SIG-M5 treated with dmso at 0.1 percent for 504 hours (cell line): ENCODE data around the gene NPRL2.
"Not testable (repeated sequence)": the region's sequence is repeated elsewhere in the genome, so short reads cannot be mapped to it uniquely, and the experiment has no call there.

ENCODE experiments used
- DNase-seq: peaks from one replicate; lab custom pipeline; 2025; ENCODE audit not compliant: unreplicated experiment; lab: John Stamatoyannopoulos, UW

The NPRL2 gene

DNA sequence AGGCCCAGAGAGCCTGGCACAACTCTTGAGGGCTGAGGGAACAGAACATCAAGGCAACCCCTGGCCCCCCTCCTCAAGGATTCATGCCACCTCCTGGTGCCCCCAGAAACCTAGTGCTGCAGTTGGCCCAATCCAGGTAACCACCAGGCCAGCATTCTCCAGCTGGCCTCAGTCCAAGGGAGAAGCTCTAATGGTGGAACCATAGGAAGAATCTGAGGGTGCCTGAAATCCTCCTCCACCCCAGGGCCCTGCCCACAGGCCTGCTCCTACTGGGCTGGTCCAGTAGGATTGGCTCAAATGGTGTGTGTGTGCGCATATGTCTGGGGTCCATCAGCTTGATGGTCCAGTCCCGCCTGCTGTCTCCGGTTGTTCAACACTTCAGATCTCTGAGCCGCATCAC lies 35.8 kb downstream of the NPRL2 start:
- no peak for DNase-seq

DNA sequence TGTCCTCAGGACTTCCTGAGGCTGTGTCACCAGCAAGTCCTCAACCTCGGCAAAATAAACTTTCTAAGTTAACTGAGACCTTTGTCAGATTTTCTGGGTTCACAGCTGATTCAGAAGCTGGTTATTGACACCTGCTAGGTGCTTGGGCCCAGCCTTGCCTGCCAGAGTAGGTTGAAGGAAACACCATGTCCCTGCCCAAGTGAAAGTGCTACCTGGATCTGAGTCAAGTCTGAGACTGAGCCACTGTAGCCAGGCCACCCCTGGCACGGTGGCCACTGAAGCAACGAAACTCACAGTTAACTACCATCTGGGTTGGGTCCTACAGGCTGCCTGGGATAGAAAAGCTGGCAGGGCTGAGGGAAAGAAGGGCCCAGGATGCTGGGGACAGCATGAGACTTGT lies 36.2 kb downstream of the NPRL2 start:
- no peak for DNase-seq

DNA sequence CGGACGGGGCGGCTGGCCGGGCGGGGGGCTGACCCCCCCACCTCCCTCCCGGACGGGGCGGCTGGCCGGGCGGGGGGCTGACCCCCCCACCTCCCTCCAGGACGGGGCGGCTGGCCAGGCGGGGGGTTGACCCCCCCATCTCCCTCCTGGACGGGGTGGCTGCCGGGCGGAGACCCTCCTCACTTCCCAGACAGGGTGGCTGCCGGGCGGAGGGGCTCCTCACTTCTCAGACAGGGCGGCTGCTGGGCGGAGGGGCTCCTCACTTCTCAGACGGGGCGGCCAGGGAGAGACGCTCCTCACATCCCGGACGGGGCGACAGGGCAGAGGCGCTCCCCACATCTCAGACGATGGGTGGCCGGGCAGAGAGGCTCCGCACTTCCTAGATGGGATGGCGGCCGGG lies 38.5 kb downstream of the NPRL2 start:
- DNase-seq: not testable (repeated sequence)

DNA sequence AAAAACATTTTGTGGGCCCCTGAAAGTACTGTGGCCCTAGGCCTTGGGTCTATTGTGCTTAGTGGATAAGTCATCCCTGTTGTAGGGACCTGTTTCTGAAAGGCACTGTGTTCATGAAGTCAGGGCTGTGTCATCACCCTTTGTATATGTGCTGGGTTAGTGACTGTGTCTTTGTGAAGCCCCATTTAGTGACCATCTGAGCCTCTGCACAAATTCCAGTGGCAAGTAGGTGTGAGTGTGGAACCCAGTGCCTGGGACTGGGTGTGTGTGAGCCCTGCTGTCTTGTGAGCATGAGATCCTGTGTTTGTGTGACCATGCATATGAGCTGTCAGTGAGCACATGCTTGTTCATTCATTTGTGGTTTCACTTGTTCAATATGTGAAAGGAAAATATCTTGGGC lies 46.0 kb downstream of the NPRL2 start:
- DNase-seq: no peak

DNA sequence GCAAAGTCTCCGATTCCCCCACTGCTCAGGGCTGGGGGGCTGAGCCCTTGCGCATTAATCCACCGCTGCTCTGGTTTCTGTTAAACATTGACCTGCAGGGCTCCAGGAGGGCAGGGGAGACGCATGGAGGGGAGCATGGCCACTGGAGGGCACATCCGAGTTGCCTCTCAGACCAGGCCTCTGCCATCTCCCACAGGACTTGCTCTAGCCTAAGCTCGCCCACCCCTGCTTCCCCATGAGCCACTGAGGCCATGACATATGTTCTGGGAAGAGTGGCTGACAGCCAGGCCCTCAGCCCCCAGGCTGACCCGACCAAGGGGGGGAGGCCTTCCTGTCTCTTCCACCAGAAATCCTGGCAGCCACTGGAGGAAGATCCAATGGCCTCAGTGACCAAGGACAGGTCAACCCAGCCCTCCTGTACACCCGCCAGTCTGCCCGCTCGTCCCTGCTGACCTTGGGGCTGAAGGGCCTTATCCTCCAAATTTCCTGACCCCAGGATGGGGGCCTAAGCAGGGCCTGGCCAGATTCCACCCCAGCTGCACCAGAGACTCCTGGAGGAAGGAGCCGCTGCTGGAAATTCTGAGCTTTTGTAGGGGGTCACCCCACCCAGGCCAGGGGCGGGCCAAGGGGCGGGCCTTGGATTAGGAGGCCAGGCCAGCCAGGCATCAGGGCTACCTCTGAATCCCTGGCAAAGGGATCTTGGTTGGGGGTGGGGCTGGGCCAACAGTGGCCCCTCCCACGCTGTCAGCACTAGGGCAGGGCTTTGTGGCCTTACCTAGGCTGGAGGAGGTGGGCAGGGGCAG lies 47.4 kb downstream of the NPRL2 start, which contains the start of gene HYAL1:
HYAL1 (minus strand) TSS at position 562 of the 803 bp plus-strand sequence. CDS start 618 bp downstream, outside the sequence.
- no peak for DNase-seq

DNA sequence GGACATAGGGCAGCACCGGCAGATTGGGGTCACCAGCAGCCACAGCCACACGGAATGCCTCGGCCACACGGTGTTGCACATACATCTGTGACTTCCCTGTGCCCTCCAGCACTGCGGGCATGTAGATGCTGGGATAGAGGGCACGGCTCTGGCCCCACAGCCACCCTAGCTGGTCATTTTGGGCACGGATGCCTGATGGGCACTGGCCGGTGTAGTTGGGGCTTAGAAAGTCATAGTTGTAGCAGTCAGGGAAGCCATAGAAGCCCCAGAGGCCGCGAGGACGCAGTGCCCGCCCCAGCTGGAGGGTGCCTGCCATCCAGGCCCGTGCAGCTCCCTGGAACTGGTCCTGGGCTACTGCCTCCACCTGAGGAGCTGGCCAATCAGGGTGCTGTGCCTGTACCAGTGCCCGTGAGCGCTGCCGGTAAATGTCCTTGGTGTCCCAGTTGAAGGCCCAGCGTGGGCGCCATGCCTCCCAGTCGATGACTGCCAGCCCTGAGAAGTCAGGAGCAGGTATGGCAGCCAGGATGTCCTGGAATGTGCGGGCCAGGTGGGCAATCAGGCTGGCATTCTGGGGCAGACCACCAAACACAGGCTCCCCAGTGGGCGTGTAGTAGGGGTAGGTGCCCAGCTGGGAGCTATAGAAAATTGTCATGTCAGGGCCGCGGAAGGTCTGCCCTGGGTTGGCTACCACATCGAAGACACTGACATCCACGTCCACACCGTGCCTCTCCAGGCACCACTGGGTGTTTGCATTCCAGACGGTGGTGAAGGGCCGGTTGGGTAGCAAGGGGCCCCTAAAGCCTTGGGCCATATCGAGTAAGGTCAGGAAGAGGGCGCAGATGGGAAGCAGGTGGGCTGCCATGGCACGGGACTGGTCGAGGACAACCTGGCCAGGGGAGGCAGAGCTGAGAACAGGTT lies 48.2 kb downstream of the NPRL2 start:
- DNase-seq: no peak

DNA sequence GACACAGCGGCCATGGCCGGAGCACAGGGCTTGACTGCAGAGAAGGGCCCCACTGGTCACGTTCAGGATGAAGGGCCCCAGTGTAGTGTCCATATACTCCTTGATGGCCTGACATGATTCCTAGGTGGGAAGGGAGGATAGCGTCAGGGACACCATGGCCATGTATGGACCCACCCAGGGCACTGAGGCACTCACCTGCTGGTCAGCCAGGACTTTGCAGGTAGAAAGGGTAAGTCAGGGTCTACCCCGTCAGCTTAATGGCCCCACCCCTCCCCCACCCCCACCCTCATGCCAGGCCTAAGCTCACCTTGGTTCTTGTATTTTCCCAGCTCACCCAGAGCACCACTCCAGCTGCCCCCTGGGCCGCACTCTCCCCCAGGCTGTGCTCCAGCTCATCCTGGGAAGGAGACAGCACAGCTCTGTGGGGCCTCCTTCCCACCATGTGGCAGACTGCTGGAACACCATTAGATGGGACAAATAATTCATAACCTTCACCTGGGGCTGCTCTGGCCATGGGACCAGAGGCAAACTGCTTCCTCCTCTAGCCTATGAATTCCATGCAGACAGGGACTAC lies 49.8 kb downstream of the NPRL2 start:
- DNase-seq: no peak

DNA sequence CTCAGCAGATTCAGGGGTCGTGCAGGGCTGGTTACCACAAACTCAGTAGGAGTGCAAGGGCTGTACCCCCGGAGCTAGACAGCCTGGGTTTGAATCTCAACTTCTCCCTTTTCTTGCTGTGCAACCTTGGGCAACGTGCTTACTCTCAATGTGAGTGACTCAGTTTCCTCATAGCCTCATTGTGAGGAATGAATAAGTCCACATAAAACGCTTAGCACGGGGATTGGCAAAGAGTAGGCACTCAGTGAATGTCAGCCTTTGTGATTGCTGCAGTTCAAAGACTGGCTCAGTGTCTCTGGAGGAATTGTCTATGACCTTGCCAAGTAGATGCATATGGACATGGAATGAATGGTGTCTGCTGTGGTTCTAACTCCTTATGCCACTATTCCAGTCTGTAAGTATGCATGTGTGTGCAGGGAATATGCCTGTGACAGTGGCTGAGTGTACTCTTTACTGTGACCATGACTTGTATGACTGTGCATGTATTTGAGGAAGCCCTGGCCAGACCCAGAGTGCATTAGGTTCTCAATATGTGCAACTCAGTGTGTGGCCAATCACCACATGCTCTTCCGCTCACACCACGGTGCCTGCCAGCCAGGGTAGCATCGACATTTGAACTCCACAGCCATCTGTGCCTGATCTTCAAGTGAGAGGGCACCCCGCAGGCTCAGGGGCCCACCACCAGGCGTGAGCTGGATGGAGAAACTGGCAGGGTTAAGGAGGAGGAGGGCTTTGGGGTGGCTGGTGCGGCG lies 50.5 kb downstream of the NPRL2 start:
- DNase-seq: peak; percentile 84

DNA sequence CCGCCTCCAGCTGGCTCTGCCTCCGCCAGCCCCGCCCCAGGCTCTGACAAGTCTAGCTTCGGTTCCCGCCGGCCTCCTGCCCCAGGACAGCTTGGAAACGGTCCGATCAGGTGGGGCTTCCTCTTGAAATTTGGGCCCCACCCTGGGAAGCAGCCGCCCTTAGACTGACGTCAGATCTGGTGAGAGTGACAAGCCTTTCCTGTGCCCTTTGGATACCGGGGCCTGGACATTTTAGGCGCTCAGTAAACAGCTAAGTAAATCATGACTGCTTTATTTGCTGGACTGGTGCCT lies 51.0 kb downstream of the NPRL2 start:
- no peak for DNase-seq

DNA sequence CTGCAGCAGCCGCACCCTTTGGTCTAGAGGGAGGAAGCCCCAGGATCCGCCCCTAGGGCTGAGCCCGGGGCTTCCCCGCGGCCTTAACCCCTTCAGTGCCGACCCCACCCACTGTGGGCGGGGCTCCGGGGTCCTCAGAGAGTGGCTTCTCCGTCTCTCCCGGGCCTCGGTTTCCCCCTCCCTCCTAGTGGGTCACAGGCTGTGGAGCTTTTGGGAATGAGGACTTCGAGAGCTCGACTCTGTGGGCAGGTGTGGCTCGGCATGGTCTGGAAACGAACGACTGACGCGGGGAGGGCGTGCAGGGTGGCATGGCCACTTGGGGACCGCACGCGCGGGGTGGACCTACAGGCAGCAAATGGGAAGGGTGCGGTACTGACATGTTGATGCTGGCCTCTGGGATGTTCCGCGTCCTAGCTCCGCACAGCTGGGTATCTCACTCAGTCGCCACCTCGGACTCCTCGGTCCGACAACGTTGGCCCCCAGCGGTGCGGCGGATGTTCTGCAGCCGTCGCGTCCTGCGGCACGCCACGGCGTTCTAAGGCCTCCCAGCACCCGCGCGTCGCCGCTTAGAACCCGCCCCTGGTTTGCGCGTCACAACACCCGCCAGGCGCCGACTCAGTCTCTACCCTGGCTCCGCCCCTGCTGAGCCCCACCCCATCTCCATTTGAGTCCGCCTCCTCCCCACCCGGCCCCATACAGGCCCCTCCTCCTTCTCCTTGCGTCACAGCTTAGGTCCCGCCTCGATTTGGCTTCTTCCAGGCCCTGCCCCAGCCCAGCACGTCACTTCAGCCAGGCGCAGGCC lies 51.5 kb downstream of the NPRL2 start, which contains the start of the genes HYAL3 and NAA80:
HYAL3 (minus strand) TSS at position 570 of the 802 bp plus-strand sequence. CDS start 3,803 bp downstream, outside the sequence.
NAA80 (minus strand) TSS at position 570 of the 802 bp plus-strand sequence. CDS start 1,942 bp downstream, outside the sequence.
- peak; percentile 99 for DNase-seq

DNA sequence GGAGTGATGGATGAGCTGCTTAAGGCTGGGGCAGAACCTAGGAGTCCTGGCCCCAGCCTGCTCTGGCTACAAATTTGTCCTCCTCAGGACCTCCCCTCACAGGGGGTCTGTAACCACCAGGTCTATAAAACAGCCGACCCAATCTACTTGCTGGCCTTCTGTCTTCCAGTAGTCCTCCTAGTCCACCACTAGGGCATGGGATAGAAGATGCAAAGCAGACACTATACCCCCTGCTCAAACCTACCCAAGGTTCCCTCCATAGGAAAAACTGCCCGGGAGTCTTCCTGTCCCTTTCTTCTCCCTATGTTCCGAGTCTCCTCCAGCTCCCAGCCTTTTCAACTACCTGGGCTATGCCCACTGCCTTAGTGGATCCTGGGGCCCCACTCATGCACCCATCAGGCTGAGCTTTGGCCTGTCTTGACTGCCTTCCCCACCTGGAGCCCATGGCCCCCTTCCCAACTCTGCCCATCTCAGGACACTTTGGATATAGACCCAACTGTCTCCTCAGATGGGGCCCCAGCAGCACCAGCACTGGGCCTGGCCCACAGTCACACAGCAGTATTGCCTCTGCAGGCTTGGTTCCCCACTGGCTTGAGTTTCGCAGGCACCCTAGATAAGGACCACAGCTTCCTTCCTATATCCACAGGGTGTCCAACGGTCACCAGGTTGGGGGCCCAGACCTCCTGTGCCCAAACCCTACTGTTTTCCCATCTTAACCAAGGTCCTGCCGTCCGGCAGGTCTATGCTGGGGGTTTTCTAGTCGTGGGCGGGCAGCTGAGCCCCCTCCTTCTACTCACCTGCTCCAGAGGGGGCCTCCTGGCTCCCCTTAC lies 52.5 kb downstream of the NPRL2 start:
- peak; percentile 60 for DNase-seq

DNA sequence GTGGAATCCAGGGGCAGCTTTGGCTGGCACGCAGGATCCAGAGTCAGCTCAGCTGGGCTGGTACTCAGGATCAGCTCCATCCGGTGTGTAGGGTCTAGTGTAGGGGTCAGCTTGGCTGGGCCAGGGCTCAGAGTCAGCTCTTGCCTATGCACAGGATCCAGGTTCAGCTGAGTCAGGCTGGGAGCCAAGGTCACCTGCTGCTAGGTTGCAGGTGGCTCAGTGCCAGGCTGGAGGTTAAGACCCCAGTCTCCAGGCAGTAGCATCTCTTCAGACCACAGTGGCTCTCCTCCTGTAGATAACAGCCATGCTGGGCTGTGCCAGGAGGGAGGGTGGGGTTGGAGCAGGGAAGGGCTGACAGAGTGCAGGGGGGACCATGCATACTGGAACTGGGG lies 53.2 kb downstream of the NPRL2 start:
- DNase-seq: no peak
